Tibial artery (tissue), 4 donors: Measurements from ENCODE around the gene LMF2.

Experiments
- DNase-seq, 2 donors: peaks; one replicate each; pipeline ENCODE4 v3.0.0-alpha.2; 2019
- H3K27ac ChIP-seq, 2 donors: fragments of 200-600 bp; sonication (generic) in 1 of 2; 1 replicate in 1 of 2; 2 replicates in 1 of 2; pipeline ENCODE4 v1.5.1; 2018 to 2019; ENCODE audit warnings: mild to moderate bottlenecking in 1 of 2
- H3K27me3 ChIP-seq, 2 donors: fragments of 200-600 bp; sonication (generic) in 1 of 2; one replicate each; pipeline versions ENCODE4 v1.5.1 to v1.6.0; 2016 to 2019
- H3K36me3 ChIP-seq, 3 donors: fragments of 200-600 bp; sonication (generic) in 2 of 3; one replicate each; pipeline ENCODE4 v1.5.1; 2016 to 2019; ENCODE audit warnings: mild to moderate bottlenecking in 2 of 3
- H3K4me1 ChIP-seq, 4 donors: fragments of 200-600 bp; sonication (generic) in 2 of 4; 1 replicate in 3 of 4; 2 replicates in 1 of 4; pipeline ENCODE4 v1.5.1; 2016 to 2019
- H3K4me3 ChIP-seq, 2 donors: fragments of 200-600 bp; sonication (generic) in 1 of 2; 1 replicate in 1 of 2; 2 replicates in 1 of 2; pipeline ENCODE4 v1.5.1; 2018 to 2019; ENCODE audit warnings: mild to moderate bottlenecking in 2 of 2
- H3K9me3 ChIP-seq, 3 donors: fragments of 200-600 bp; sonication (generic) in 1 of 3; one replicate each; pipeline ENCODE4 v1.5.1; 2016 to 2019
- intact Hi-C: fragments of 100-400 bp; cut with DNase I; formaldehyde crosslinking; loops from one replicate; pipeline ENCODE4 v1.15.0; 2023; ENCODE audit warnings: low total_unique reads
- TF ChIP-seq, protein P1 (sequence below), 2 experiments: fragments of 200-600 bp in 1 of 2; fragments of 450-650 bp in 1 of 2; IDR thresholded peaks; one replicate each; pipeline ENCODE4 v1.5.1; 2017 to 2019; ENCODE audit warnings: antibody characterized with exemption in 2 of 2, mild to moderate bottlenecking in 1 of 2, moderate library complexity in 1 of 2

Gene LMF2

DNA sequence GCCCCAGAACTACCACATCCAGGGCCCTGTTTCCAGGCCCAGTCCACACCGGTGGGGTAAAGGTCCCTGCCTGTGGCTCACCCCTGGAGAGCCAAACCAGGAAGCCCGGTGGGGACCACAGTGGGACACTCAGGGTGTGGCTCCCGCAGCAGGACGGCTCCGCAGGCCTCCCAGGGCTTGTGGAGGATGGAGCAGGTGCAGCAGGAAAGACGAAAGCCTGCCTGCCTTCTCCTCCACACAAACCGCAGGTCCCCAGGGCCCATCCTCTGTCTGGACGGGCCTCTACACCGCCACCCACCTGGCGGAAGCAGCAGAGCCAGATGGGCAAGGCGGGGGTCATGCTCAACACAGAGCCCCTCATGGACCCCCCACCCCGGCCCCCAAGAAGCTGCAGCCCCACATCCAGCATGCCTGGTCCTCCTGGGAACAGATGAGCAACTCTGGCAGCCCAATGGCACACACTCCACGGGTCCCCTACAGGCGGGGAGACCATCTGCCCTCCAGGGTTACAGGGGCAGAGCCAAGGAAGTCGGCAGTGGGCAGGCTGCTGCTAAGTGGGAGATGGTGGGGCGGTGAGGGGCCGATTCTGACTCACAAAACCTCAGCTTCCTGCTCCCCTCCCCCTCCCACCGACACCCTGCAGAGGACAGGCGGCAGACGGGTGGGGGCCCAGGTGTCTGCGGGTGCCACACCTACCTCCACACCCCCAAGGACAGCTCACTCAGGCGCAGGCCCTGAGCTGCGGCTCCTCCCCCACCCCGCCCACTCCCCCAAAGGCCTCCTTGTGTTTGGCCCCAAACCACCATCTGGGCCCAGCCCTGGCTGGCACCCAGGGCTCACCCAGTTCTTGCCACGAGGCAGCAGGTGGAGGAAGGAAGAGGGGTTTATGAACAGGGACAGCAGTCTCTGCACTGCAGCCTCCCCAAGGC is 37.9 kb downstream of the LMF2 start:
- TF ChIP-seq, protein P1, sequence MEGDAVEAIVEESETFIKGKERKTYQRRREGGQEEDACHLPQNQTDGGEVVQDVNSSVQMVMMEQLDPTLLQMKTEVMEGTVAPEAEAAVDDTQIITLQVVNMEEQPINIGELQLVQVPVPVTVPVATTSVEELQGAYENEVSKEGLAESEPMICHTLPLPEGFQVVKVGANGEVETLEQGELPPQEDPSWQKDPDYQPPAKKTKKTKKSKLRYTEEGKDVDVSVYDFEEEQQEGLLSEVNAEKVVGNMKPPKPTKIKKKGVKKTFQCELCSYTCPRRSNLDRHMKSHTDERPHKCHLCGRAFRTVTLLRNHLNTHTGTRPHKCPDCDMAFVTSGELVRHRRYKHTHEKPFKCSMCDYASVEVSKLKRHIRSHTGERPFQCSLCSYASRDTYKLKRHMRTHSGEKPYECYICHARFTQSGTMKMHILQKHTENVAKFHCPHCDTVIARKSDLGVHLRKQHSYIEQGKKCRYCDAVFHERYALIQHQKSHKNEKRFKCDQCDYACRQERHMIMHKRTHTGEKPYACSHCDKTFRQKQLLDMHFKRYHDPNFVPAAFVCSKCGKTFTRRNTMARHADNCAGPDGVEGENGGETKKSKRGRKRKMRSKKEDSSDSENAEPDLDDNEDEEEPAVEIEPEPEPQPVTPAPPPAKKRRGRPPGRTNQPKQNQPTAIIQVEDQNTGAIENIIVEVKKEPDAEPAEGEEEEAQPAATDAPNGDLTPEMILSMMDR (IDR thresholded peaks at IDR 0.05), result no peak
- Histone ChIP-seq H3K4me3 (no peak overlapping the region), H3K9me3 (no peaks in the 10 kb centered on the region), H3K36me3 (peaks cover 30 to 36% (median 32%) of the 10 kb centered on the region in 3 donors), H3K27ac (no peak overlapping the region), H3K27me3 (no peaks in the 10 kb centered on the region), H3K4me1 (peaks cover 5 to 61% (median 44%) of the 10 kb centered on the region in 4 donors)
- intact Hi-C loops, result no loop called here
- DNase-seq, result no peak

DNA sequence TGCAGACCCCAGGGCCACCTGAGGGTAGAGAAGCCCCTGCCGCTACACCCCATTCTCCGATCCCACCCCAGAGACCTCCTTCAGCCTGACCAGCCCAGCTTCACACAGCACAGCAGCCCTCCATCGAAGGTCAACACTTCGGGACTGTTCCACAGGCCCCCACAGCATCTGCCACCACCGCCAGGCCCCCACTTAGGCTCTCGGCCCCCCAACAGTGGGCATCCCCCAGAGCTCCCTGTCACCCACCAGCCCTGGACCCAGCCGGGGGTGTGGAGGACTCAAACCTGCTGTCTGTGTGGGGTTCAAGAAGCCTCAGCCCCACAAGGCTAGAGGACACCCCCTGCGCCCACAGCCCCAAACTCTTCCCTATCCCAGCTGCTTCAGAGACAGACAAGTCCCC is 38.9 kb downstream of the LMF2 start:
- TF ChIP-seq, protein P1 (IDR thresholded peaks at IDR 0.05), result no peak
- Histone ChIP-seq H3K9me3 (no peaks in the 10 kb centered on the region), H3K4me1 (peaks cover 5 to 58% (median 41%) of the 10 kb centered on the region in 4 donors), H3K4me3 (no peak overlapping the region), H3K27ac (no peak overlapping the region), H3K36me3 (peaks cover 40 to 46% (median 42%) of the 10 kb centered on the region in 3 donors), H3K27me3 (no peaks in the 10 kb centered on the region)
- DNase-seq, result no peak
- intact Hi-C loops, result no loop called here

DNA sequence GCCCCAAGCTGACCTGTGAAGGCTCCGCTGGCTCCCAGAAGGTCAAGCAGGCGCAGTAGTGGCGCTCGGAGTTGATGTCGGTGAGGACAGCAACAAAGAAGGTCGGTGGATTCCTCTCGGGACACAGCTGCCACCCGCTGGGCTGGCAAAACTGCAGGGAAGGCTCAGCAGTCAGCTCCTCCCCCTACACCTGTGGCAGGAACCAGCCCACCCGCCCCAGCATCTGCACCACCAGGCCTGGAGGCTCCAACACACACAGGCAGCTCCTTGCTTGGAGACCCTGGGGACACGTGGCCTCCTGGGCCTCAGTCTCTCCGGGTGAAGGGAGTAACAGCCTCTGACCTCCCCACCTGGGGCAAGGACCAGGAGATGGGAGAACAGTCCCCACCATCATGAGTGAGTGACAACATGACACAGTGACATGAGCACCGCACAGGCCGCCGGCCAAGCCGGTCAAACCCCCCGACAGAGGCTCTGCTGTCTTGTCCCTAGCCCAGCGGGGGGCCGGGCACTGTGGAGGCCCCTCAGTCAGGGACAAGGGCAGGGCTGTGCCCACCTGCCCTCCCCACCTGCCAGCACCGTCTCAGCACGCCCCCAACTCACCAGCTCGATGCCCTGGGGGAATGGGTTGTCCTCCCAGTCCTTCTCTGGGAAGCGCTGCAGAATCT is 39.6 kb downstream of the LMF2 start:
- intact Hi-C loops, result no loop called here

DNA sequence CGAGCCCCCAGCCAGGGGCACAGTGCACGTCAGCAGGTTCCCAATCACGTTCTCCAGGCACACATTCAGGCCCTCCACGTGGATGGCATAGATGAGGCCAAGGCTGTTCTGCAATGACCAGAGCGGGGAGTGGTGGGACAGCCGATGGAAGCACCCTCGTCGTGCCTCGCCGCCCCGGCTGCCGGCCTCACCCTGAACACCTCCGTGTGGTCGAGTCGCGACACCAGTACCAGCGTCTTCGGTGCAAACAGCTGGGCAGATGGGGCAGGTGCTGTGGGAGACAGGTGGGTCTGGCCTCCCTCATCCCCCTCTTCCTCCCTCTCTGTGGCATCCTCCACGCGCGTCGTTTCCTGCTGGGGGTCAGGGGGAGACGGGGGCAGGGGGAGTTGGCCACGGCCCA is 40.2 kb downstream of the LMF2 start:
- no peaks in the 10 kb centered on the region for H3K27me3 ChIP-seq
- peaks cover 0 to 45% (median 28%) of the 10 kb centered on the region in 4 donors for H3K4me1 ChIP-seq
- peaks cover 53 to 59% (median 55%) of the 10 kb centered on the region in 3 donors for H3K36me3 ChIP-seq
- no peak for DNase-seq
- no peaks in the 10 kb centered on the region for H3K9me3 ChIP-seq
- intact Hi-C loops, result no loop called here
- no peak overlapping the region for H3K27ac ChIP-seq
- no peak overlapping the region for H3K4me3 ChIP-seq
- TF ChIP-seq, protein P1 (IDR thresholded peaks at IDR 0.05), result no peak

More for the DNA sequence above, 39.6 kb downstream of the LMF2 start:
- no peak for DNase-seq
- Histone ChIP-seq H3K27me3 (no peaks in the 10 kb centered on the region), H3K9me3 (no peaks in the 10 kb centered on the region), H3K27ac (no peak overlapping the region), H3K36me3 (peaks cover 48 to 54% (median 49%) of the 10 kb centered on the region in 3 donors), H3K4me1 (peaks cover 5 to 50% (median 33%) of the 10 kb centered on the region in 4 donors), H3K4me3 (no peak overlapping the region)
- TF ChIP-seq, protein P1 (IDR thresholded peaks at IDR 0.05), result no peak

DNA sequence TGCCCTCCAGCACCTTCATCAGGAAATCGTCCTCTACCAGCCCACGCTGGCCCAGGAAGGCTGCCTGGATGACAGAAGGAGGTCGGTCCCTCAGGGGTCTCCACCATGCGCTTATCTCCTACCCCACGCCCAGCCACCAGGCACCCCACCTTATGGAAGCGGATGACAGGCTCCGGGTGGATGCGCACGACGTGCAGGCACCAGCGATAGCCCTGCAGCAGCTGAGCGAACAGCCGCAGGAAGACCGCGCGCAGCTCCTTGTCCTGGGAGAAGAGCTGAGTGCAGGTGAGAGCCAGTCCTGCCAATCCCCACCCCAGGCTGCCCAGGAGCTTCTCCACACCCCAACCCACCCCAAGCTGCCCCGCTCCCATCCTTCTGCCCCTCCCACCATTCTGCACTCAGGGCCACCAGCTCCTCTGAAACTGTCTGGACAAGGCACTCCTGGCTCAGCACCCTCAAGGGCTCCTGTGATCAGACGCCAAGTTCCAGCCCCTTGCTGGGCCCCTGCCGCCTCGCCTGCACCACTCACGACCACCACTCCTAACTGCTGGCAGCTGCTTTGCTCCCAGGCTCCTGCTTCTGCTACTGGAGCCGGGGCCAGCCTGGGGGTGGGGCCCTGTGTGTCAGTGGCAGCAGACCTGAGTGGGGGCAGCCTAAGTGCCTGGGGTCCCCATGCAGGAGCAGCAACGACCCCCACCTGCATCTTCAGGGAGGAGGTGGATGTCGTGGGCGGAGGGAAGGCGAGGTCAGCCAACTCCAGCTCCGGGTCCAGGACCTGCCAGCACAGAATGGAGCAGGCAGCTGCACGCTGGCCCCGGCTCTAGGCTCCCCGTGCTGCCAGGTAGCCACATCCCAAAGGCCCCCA is 42.2 kb downstream of the LMF2 start:
- Histone ChIP-seq H3K27ac (no peak overlapping the region), H3K4me1 (peaks cover 0 to 24% (median 8%) of the 10 kb centered on the region in 4 donors), H3K9me3 (no peaks in the 10 kb centered on the region), H3K27me3 (no peaks in the 10 kb centered on the region), H3K36me3 (peaks cover 74 to 80% (median 75%) of the 10 kb centered on the region in 3 donors), H3K4me3 (no peak overlapping the region)
- intact Hi-C loops, result no loop called here
- TF ChIP-seq, protein P1 (IDR thresholded peaks at IDR 0.05), result no peak
- no peak for DNase-seq
